Prostate gland (tissue), 2 donors: ENCODE data around the gene ASGR1.

Experiments used
- POLR2A ChIP-seq: fragments of 450-650 bp; IDR thresholded peaks from one replicate; pipeline ENCODE4 v1.6.1; 2016; ENCODE audit warnings: antibody characterized with exemption, mild to moderate bottlenecking
- TF ChIP-seq, protein P1 (sequence below), 4 experiments: fragments of 200-600 bp in 2 of 4; fragments of 450-650 bp in 2 of 4; sonication (generic) in 2 of 4; IDR thresholded peaks; 1 replicate in 3 of 4; 2 replicates in 1 of 4; pipeline ENCODE4 v1.5.1; 2016 to 2019; ENCODE audit warnings: antibody characterized with exemption in 4 of 4, mild to moderate bottlenecking in 2 of 4, moderate library complexity in 2 of 4

DNA sequence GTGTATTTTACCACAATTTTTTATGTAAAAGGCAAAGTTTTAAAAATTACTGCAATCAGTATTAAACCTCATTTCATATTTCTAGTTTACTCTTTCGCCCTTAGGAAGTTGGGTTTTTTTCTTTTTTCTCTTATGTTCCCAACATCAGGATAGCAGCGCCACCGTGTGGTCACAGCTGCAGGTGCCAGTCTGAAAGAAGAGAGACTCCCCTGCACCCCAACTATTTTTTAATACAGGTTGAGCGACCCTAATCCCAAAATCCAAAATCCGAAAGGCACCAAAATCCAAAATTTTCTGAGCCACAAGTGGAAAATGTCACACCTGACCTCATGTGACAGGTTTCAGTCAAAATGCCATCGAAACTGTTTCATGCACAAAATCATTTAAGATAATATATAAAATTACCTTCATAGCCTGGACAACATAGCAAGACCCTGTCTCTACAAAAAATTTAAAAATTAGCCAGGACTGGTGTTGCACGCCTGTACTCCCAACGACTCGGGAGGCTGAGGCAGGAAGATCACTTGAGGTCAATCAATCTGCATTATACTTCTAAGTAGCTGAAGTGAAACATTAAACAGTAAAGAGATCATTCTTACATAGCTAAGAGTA, 42.8 kb downstream of the ASGR1 start:
- TF ChIP-seq, protein P1, sequence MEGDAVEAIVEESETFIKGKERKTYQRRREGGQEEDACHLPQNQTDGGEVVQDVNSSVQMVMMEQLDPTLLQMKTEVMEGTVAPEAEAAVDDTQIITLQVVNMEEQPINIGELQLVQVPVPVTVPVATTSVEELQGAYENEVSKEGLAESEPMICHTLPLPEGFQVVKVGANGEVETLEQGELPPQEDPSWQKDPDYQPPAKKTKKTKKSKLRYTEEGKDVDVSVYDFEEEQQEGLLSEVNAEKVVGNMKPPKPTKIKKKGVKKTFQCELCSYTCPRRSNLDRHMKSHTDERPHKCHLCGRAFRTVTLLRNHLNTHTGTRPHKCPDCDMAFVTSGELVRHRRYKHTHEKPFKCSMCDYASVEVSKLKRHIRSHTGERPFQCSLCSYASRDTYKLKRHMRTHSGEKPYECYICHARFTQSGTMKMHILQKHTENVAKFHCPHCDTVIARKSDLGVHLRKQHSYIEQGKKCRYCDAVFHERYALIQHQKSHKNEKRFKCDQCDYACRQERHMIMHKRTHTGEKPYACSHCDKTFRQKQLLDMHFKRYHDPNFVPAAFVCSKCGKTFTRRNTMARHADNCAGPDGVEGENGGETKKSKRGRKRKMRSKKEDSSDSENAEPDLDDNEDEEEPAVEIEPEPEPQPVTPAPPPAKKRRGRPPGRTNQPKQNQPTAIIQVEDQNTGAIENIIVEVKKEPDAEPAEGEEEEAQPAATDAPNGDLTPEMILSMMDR (IDR thresholded peaks at IDR 0.05) = peak; percentile 86 to 92 (median 88)
- TF ChIP-seq POLR2A = no peak
